ENCODE measurements around the gene AGER. TPM values are rescaled to one million over a fixed set of nuclear protein-coding genes. Genes with fewer than 3 reads are reported as not detected.

The AGER gene
- polyA plus RNA-seq, 2 of the 4 experiments (the other 2 are of a cell fraction), result 1.6 to 2.4 TPM

DNA sequence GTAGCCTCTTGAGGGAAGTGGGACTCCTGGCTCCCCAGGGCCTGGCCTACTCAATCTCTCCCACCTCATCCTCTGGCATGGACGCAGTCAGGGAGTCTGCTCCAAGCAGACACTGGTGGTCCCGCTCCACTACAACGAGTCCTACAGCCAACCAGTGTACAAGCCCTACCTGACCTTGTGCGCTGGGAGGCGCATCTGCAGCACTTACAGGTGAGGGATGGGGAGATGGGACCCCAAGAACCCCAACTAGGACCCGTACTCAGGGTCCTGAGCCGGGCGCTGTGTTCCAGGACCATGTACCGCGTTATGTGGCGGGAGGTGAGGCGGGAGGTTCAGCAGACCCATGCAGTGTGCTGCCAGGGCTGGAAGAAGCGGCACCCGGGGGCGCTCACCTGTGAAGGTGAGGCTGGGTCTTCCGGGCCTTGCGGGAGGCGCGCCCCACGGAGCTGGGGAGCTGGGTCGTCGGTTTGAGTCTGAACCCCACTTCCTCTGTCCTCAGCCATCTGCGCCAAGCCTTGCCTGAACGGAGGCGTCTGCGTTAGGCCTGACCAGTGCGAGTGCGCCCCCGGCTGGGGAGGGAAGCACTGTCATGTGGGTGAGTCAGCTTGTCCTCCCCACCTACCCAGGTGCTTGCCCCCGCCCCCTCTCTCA lies 17.5 kb downstream of the AGER start:
- FAIRE-seq, result no peak
- no peak overlapping the region for H3K27ac ChIP-seq
- no peak overlapping the region for H3K4me3 ChIP-seq
- no peak for TF ChIP-seq CBX8 (IDR thresholded peaks at IDR 0.05)
- TF ChIP-seq, protein P1, sequence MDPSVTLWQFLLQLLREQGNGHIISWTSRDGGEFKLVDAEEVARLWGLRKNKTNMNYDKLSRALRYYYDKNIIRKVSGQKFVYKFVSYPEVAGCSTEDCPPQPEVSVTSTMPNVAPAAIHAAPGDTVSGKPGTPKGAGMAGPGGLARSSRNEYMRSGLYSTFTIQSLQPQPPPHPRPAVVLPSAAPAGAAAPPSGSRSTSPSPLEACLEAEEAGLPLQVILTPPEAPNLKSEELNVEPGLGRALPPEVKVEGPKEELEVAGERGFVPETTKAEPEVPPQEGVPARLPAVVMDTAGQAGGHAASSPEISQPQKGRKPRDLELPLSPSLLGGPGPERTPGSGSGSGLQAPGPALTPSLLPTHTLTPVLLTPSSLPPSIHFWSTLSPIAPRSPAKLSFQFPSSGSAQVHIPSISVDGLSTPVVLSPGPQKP (IDR thresholded peaks at IDR 0.05; ENCODE audit: low read depth, low read length), result no peak
- TF ChIP-seq GATA3 (IDR thresholded peaks at IDR 0.05; ENCODE audit: borderline replicate concordance), result no peak
- TF ChIP-seq RAD21 (conservative IDR thresholded peaks at IDR 0.05 in 1 of 2, IDR thresholded peaks at IDR 0.05 in 1 of 2), result no peak
- TF ChIP-seq BCL3 (IDR thresholded peaks at IDR 0.05), result no peak
- TF ChIP-seq KDM1A (IDR thresholded peaks at IDR 0.05; ENCODE audit: low read depth), result no peak
- no peak for TF ChIP-seq ZC3H11A (IDR thresholded peaks at IDR 0.05)
- no peak for TF ChIP-seq JUN (IDR thresholded peaks at IDR 0.05)
- DNase-seq (ENCODE audit: low read depth in 1 of 2, low spot score in 1 of 2), result no peak
- no peak overlapping the region for H3K4me2 ChIP-seq
- ATAC-seq, result 0 out of 6 replicates have a peak, but pooled peaks of 1 of the 2 experiments have one; percentile 32
- no peaks in the 10 kb centered on the region for H3K9me3 ChIP-seq
- CTCF ChIA-PET, result interaction anchor here (0.6 kb wide), 1 partner anchor 78 kb away, joined by 3 read pairs; no protein-coding TSS in a partner anchor
- POLR2A ChIA-PET, result interaction anchor here (0.9 to 1.3 kb wide), 2 partner anchors 11 to 38 kb away, joined by 3 read pairs; partner anchors contain the start of gene ATF6B
- no peaks in the 10 kb centered on the region for H3K4me1 ChIP-seq
- 96% methylated on average over 21 of the region's 30 CpGs for WGBS (ENCODE audit: missing lambda C conversion rate)

DNA sequence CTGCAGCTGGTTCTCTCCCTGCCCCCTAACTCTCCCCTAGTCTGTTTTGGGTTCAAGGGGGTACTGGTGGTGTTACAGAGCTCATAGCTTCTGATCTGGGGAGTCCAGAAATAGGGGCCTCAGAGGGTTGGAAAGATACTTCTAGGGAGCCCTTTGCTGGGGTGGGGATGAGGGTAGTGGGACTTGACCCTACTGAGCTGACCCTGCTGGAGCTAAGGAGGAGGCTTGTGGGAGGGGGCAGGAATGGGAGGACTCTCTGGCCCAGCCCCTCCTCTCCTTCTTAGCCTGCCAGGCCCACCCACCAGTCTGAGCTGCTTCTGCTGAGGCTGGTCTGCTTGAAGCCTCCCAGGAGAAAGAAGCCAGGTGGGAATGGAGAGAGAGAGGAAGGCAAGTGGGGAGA lies 19.8 kb downstream of the AGER start, which contains the start of gene EGFL8:
Gene EGFL8 (plus strand): TSS at position 301 of the 400 bp plus-strand sequence. CDS start 1,571 bp downstream, outside the sequence.
- ATAC-seq (no peak), FAIRE-seq (no peak), DNase-seq (ENCODE audit: low read depth in 1 of 2, low spot score in 1 of 2) (no peak)
- H3K4me1 ChIP-seq, result no peaks in the 10 kb centered on the region
- ChIA-PET CTCF (interaction anchor here (0.9 to 1.3 kb wide), 6 partner anchors 8 to 45 kb away, joined by 3 to 5 read pairs (median 3); no protein-coding TSS in a partner anchor), POLR2A (no interaction called here)
- H3K9me3 ChIP-seq, result no peaks in the 10 kb centered on the region
- H3K4me3 ChIP-seq, result no peak within 1 kb of the TSS
- no peak within 1 kb of the TSS for H3K27ac ChIP-seq
- TF ChIP-seq USF2 (IDR thresholded peaks at IDR 0.05), result no peak
- TF ChIP-seq TP53 (CRISPR knock-in tag; IDR thresholded peaks at IDR 0.05), result no peak
- TF ChIP-seq JUN (IDR thresholded peaks at IDR 0.05), result no peak
- TF ChIP-seq ZC3H11A (IDR thresholded peaks at IDR 0.05), result no peak
- no peak for TF ChIP-seq MAZ (IDR thresholded peaks at IDR 0.05; ENCODE audit: borderline replicate concordance, low read depth, low read length)
- TF ChIP-seq CEBPB (IDR thresholded peaks at IDR 0.05), result no peak
- no peak within 1 kb of the TSS for H3K4me2 ChIP-seq

GRCh38 chr6:32163559-32164258 lies 20.3 kb downstream of the AGER start:
- WGBS (ENCODE audit: missing lambda C conversion rate), result 93% methylated on average over 3 of the region's 7 CpGs
- Histone ChIP-seq H3K9me3 (no peaks in the 10 kb centered on the region), H3K27ac (no peak overlapping the region), H3K4me2 (no peak overlapping the region), H3K4me3 (no peak overlapping the region), H3K4me1 (no peaks in the 10 kb centered on the region)
- ATAC-seq, result no peak
- no peak for DNase-seq (ENCODE audit: low read depth in 1 of 2, low spot score in 1 of 2)
- CTCF ChIA-PET, result interaction anchor here (0.9 to 1.3 kb wide), 6 partner anchors 9 to 45 kb away, joined by 3 to 5 read pairs (median 3); no protein-coding TSS in a partner anchor
- no peak for FAIRE-seq
- POLR2A ChIA-PET, result no interaction called here
- no peak for TF ChIP-seq CBX8 (IDR thresholded peaks at IDR 0.05)
- TF ChIP-seq BHLHE40 (IDR thresholded peaks at IDR 0.05; ENCODE audit: low read depth, low read length), result no peak
- TF ChIP-seq HEYL (CRISPR knock-in tag; IDR thresholded peaks at IDR 0.05), result no peak
- TF ChIP-seq HOXB13 (CRISPR knock-in tag; IDR thresholded peaks at IDR 0.05; ENCODE audit: low read depth), result no peak
- TF ChIP-seq NR3C1 (IDR thresholded peaks at IDR 0.05), result no peak
- TF ChIP-seq FOXS1 (CRISPR knock-in tag; IDR thresholded peaks at IDR 0.05), result no peak
- TF ChIP-seq EHMT2 (IDR thresholded peaks at IDR 0.05; ENCODE audit: low read depth), result no peak
- TF ChIP-seq, protein P2, sequence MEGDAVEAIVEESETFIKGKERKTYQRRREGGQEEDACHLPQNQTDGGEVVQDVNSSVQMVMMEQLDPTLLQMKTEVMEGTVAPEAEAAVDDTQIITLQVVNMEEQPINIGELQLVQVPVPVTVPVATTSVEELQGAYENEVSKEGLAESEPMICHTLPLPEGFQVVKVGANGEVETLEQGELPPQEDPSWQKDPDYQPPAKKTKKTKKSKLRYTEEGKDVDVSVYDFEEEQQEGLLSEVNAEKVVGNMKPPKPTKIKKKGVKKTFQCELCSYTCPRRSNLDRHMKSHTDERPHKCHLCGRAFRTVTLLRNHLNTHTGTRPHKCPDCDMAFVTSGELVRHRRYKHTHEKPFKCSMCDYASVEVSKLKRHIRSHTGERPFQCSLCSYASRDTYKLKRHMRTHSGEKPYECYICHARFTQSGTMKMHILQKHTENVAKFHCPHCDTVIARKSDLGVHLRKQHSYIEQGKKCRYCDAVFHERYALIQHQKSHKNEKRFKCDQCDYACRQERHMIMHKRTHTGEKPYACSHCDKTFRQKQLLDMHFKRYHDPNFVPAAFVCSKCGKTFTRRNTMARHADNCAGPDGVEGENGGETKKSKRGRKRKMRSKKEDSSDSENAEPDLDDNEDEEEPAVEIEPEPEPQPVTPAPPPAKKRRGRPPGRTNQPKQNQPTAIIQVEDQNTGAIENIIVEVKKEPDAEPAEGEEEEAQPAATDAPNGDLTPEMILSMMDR (IDR thresholded peaks at IDR 0.05), result no peak
- no peak for TF ChIP-seq GATA3 (IDR thresholded peaks at IDR 0.05; ENCODE audit: borderline replicate concordance)
- TF ChIP-seq EP300 (IDR thresholded peaks at IDR 0.05), result no peak
- no peak for TF ChIP-seq ZNF302 (CRISPR knock-in tag; IDR thresholded peaks at IDR 0.05)
- TF ChIP-seq, protein P1 (IDR thresholded peaks at IDR 0.05; ENCODE audit: low read depth, low read length), result no peak
- no peak for TF ChIP-seq POLR2A (IDR thresholded peaks at IDR 0.05; ENCODE audit: low read length)
- TF ChIP-seq KDM5A (IDR thresholded peaks at IDR 0.05), result no peak
- TF ChIP-seq TFCP2L1 (CRISPR knock-in tag; IDR thresholded peaks at IDR 0.05), result no peak

Data from A549 (cell line).